GM19463 (cell line): ENCODE data around the gene TRIM40.
"Not testable (repeated sequence)": the region's sequence is repeated elsewhere in the genome, so short reads cannot be mapped to it uniquely, and the experiment has no call there.

ENCODE experiments used
- ATAC-seq: cut with Tn5 transposase; IDR thresholded peaks from one replicate; pipeline ENCODE4 v1.9.1; 2021; ENCODE audit warnings: mild to moderate bottlenecking, moderate library complexity; ENCODE audit not compliant: unreplicated experiment

Gene TRIM40

DNA sequence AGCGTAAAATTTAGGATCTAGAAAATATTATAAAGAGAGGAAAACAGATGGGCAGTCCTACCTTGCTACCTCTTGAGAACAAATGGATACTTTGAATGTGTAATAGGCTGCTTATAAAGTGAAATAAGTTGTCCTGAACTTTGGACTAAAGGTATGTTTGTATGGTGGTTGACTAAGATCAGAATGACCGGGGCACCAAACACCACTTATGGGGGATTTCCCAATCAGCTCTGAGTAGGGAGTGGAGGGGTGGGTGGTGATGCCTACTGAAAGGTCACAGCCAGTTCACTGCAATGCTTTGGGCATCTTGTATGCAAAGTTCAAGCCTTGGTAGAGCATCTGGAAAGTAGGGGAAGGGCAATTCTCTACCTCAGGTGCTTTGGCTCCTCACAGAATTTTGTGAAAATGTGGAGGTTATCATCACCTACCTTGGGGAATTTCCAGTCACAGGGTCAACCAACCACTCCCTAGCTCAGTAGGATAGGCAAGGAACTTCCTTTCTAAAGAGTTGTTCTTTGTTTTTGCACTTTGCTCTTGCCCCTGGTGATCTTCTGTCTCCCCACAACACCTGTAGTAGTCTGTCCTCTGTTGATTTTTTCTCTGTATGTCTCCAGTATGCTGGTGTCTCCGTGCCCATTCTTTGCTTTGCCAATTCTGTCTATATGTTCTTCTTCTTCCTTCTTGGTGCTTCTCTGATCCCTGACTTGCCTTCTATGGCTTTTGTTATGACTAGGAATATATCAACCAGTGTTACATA, 22.8 kb upstream of the TRIM40 start, which contains the start of gene TRIM31:
TRIM31 (minus strand) TSS at position 88 of the 757 bp plus-strand sequence. CDS start 285 bp downstream, outside the sequence.
- ATAC-seq = peak; percentile 94

DNA sequence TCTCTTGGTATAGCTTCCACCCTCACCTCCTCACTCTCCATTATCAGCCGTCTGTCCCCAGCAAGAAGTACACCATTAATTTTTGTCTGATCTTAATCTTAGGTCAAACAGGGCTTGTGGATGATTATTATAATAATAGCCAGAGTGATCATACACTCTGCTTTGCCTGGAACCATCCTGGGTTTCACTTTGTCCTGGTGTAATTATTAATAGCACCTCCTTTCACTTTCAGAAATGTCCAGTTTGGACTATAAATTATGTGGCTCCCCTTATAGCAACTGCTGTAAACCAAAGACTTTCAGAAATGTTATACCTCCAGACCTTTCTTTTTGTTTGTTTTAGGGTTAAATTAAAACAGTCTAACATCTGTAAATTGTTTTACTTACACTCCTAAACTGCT, 22.1 kb upstream of the TRIM40 start:
- ATAC-seq = no peak

DNA sequence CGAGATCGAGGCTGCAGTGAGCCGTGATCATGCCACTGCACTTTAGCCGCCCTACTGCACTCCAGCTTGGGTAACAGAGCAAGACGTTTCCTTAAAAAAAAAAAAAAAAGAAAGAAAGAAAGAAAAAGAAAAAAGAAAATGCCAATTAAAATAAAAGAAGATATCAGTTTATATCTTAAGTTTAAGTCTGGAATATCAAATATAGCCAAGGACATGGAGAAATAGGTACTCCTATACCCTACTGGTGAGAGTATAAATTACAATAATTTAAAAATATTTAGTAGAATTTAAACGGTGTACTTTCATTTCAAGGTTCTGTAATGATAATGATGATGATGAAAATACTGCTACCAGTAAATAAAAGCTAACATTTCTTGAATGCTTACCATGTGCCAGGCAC, 19.2 kb upstream of the TRIM40 start:
- no peak for ATAC-seq

DNA sequence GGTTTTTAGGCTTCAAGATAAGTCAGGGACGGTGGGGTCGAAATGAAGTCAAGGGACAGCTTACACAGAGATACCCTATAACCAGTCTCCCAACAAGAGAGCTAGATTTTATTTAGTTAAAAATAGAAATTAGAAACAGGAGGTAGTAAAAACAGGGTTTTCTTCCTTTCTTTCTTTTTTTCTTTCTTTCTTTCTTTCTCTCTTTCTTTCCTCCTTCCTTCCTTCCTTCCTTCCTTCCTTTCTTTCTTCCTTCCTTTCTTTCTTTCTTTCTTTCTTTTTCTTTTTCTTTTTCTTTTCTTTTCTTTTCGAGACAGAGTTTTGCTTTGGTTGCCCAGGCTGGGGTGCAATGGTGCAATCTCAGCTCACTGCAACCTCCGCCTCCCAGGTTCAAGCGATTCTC, 17.2 kb upstream of the TRIM40 start:
- ATAC-seq = not testable (repeated sequence)

DNA sequence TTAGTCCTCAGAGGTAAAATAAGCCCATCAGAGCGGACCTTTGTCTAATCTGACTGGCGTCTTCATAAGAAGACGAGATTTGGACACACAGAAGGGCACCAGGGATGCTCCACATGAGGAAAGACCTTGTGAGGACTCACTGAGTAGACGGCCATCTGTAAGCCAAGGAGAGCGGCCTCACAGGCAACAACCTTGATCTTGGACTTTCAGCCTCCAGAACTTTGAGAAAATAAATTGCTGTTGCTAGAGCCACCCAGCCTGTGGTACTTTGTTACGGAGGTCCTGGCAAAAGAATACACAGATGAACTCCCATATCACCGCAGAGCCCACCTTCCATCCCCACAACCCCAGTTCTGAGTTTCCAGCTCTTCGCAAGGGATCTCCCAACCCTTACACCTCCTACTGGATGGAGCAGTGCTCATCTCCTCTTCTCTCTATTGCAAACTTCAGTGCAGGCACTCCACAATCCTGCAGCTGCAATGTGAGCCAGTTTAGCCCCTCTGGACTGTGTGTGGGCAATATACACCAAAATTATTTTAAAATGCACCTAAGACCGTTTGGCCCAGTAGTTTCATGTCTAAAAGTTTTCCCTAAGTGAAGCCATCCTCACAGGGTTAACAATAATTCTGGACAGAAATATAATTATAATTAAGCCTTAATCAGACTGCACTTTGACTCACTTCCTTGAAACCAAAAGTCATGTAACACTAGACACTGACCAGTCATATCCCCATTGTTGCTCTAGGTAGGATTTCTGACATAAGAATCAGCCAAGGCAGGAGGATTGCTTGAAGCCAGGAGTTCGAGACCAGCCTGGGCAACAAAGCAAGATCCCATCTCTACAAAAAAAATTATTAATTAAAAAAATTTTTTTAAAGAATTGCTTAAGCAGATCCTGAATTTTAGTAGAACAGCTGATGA, 14.2 kb upstream of the TRIM40 start:
- no peak for ATAC-seq

DNA sequence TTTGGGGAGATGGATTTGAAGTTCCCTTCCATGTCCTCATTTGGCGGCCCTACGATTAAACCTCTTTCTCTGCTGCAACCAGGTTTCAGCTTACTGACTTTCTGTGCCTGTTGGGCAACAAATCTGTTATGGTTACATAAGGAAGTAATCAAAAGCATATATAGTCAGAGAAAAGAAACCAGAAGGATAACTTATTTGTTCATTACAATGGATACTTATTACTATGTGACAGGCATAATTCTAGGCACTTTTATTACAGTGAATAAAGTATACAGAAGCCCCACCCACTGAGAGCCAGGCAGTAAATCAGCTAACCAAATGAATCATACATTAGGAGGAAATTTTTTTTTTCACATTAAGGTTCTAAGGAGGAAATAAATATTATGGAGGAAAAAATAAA, 13.4 kb upstream of the TRIM40 start:
- no peak for ATAC-seq

DNA sequence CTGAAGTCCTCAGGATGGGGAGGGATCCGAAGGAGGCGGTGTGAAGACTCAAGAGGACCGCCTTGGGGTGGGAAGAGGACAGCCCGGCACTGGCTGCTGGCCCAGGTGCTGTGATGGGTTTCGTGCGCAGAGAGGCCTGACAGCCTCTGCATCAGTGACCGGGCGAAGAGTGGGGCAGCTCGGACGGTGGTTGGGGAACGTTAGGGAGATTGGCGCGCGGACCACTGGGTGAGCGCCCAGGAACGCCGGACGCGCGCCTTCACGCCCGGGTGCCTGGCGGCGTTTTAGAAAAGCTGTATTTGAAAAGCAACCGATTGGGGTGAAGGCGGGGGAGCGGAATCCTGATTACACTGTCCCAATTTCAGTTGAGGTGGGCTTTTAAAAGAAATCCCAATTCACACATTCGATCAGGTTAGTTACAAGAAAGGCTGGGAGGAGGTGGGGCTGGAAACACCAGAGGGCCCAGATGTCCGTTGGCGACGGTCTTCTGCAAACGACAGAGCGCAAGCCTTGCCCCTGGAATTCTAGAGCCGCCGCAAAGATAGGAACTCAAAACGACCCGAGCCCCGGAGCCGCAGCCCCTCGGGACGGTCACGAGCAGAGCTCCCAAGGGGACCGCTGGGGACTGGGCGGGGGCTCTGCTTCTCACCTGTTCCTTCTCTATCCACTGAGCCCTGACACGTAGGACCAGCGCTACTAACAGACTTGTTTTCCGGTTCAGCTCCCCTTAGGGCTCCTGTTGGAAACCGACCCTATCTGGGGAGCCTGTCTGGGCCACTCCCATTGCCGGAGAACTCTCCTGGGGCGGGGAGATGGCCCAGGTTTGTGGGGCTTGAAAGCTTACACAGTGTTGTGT, 8.5 kb upstream of the TRIM40 start:
- no peak for ATAC-seq

DNA sequence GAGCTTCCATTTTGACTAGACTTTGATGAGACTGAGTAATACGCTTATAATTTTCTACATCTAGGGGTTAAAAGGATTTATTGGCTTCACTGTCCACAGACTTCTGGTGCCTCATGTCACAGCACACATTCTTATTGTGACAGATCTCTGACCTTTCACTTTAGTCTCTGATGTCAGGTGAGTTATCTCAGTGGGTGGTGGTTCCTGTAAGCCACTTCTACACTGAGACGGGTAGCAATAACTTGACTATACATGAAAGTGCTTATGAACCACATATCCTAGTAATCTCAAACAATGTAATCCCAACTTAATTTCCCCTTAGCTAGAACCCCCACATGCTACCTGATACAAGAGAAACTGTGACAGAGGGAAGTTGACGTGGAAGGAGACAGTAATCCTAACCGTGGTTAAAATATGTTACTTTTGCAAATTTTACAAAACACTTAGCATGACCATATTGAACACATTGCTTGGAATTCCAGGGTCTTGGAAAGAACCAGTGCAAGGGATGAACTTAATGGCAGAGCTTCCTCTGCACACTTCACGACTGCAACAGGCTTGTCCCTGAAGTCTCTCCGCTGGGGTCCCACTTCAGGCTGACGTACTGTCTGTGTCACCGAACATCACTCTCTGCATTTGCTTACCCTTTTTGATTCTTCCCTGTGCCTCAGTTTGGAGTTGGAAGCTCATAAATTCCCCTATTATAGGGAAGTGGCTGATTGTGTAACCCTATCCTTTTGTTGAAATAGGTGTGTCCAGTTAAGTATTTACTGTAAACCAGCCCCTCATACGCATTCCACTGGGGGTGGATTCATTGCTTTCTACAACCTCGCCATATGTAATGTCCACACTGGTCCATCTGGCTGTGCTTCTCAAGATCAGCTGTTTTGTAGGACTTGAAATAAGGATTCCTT, 6.4 kb upstream of the TRIM40 start:
- ATAC-seq = no peak

DNA sequence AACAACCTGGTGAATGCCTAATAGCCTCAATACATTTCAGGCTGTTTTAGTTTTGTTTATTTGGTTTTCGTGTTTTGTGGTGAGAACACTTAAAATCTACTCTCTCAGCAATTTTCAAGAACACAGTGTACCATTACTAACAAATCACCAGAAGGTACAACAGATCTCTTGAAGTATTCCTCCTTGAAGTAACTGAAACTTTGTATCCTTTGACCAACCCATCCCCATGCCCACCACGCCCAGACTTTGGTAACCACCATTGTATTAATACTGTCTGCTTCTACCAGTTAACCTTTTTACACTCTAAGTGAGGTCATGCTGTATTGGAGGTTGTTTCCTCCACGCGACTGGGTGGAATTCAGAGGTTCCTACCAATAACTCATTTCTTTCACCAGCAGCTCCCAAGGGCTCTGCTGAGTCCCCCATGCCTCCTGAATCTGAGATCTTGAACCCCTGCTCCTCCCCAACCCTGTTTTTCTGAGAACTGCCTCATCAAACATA, 5.7 kb upstream of the TRIM40 start:
- ATAC-seq = no peak

DNA sequence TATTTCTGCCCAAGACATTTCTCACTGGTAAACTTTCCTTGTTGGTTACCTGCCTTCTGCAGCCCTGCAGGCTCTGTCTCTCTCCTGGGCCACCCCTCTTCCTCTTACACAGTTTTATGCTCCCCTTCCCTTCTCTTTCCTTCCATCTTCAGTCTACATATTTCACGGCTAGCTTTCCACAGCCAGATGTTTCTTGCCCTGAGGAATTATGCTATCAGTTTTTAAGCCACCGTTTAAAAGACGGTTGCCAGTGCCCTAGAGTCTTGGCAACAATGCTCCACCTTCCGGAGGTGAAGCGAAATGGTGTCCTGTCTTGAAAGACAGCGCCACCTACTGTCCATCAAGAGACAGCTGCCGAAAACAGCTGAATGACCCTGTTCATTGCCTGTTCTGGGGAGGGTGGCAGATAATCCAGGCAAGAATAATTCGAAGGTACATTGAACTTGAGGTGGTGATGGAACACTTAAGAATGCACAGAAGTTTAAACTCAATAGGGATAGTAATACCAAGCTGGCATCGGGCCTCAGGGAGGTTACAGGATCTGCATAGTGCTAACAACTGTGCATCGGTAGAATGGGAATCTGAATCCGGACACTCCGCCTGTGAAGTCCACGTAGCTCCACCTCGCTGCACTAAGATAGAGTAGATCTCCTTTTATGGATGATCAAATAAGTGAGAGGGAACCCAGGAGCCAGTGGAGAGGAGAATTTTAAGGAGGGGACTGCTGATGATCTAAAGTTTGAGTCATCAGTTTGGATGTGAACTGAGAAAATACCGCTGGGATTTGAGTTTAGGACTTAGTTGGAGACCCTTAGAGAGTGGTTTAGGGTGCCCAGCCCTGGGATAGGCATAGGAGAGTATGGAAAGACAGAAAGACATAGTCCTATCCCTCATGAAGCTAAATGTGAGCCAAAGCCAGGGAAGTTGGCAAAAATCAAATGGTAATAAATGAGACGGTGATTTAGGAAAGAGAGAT, 4.8 kb upstream of the TRIM40 start:
- ATAC-seq = no peak

DNA sequence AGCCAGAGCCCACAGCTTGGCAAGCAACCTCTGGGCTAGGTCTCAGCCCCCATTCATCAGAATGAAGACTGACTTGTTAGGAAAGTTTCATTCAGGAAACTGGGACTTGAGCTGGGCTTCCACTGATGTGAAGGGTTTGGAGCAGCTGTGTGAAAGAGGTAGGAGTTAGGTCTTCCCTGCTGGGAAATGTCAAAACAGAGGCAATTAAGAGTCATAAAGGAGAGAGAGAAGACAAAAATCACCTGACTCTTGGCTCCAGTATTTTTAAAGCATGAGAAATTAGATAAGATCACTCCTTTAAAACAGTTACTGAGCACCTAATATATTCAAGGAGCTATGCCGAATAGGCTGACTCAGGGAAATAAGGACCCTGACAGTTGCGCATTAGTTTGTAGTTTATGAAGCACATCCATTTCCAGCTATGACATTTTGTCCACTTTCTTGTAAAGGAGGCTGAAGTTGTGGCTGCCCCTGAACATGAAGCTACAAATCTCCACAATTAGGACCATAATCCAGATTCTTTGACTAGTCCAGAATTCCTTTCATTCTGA, 3.9 kb upstream of the TRIM40 start:
- ATAC-seq = no peak

DNA sequence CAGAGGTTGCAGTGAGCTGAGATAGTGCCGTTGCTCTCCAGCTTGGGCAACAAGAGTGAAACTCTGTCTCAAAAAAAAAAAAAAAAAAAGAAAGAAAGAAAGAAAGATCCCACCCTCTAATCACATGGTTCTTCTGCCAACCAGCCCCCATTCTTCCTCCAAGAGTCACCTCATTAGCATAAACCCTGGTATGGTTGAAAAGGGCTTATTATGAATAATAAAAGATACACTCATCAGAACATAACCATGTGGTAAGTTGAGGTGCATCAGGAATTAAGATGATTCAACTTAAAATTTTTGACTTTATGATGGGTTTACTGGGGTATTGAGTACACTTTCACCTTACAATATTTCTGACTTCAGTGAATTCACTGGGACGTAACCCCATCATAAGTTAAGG, 793 bp upstream of the TRIM40 start:
- no peak for ATAC-seq

DNA sequence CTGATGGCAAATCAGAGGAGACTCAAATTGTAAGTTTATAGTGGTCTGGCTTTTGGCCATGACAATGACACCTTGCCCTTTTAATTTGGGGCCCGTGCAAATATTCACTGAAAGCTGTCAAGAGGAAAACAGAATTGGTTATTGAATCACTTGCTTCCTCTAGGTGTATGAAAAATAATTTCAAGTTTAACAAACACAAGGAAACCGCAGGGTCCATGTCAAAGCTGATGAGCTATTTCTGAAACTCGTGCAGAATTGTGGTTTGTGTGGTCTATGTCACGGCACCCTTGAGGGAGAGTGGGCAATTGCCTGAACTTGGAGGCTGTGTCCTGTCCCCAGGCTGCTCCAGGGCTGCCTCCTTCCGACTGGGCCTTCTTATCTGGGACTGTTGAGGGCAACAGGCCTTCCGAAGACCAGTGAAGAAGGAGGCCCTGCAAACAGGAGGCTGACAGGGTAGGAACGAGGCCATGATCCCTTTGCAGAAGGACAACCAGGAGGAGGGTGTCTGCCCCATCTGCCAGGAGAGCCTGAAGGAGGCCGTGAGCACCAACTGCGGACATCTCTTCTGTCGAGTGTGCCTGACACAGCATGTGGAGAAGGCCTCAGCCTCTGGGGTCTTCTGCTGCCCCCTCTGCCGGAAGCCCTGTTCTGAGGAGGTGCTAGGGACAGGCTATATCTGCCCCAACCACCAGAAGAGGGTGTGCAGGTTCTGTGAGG, 788 bp downstream of the TRIM40 start:
- no peak for ATAC-seq

DNA sequence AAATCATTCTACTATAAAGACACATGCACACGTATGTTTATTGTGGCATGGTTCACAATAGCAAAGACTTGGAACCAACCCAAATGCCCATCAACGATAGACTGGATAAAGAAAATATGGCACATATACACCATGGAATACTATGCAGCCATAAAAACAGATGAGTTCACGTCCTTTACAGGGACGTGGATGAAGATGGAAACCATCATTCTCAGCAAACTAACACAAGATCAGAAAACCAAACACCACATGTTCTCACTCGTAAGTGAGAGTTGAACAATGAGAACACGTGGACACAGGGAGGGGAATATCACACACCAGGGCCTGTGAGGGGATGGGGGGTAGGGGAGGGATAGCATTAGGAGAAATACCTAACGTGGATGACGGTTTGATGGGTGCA, 4.3 kb downstream of the TRIM40 start:
- ATAC-seq = not testable (repeated sequence)

DNA sequence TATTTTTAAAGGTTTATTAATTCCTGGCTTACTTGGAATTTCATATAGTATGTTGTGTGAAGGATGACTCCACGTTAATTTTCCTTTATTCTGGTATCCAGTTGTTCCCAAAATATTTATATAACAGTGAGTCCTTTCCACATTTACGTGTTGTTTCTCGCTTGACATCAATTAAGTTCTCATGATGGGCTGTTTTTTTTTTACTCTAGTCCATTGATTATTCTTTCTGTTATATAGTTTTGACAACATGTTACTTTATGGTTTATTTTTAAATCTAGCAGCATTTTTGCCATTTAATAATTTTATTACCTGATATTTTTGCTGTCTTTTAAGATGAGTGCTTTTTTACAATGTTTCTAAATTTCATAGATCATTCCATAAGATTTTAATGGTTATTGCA, 6.7 kb downstream of the TRIM40 start:
- no peak for ATAC-seq

DNA sequence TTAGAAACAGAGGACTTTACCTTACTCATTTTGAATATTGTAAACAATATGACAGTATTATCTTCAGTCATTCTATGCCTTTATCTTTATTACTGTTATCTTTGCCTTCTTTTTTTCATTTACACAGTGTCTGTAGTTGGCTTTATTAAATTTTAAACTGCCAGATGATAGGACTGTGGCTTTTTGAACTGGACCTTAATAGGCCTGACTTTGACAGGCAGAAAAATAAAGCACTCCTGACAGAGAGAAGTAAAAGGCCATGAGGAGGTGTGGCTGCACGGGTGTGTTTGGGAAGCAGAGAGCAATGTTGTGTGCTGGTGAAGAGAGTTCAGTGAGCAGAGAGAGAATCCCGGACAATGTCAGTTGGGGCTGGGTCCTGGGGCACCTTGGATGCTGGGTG, 7.8 kb downstream of the TRIM40 start:
- no peak for ATAC-seq

DNA sequence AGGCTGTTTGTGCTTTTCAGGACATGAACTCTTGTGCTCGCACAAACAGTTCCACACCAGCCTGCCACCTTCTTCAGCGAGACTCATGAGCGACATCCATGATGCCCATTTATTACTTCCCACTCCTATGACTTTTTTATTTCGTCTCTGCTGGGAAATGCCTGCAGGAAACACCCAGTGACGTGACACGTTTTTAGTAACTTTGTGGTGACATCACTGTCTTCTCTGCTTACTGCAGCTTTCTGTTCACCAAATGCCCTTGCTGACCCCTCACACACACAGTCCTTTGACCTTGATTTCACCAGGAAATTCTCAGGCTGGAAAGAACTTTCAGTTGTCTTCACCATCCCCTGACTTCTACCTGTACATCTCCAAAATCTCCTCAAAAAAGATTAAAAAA, 8.9 kb downstream of the TRIM40 start:
- no peak for ATAC-seq

DNA sequence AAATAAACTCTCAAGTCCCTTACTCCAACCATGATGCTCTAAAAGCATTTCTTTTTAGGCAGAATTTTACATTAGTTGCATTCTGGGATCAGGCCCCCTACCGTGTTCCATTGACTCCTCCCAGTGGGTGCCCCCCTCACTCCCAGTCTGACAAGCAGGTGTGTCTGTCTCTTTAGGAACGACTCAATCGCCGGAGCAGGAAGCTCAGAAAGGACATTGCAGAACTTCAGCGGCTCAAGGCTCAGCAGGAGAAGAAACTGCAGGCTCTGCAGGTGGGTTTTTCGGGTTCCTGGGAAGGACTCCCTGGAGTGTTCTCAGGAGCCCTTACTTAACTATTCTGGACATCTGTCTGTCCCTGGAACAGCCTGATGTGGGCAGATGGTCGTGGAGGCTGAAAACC, 9.9 kb downstream of the TRIM40 start:
- no peak for ATAC-seq
